OCI-LY1 (cell line): Measurements from ENCODE around the gene S100A5.

ENCODE experiments used
- EZH2 ChIP-seq: fragments of 200-600 bp; sonication (generic), shearing (Covaris generic); IDR thresholded peaks from 2 replicates; pipeline ENCODE4 v1.8.0; 2017; ENCODE audit warnings: borderline replicate concordance, mixed run types, mild to moderate bottlenecking, antibody characterized with exemption, low read length, moderate library complexity, mixed read lengths
- TF ChIP-seq, protein P1 (sequence below): fragments of 200-600 bp; sonication (generic), shearing (Covaris generic); IDR thresholded peaks from 2 replicates; pipeline ENCODE4 v1.5.1; 2017; ENCODE audit warnings: mild to moderate bottlenecking, antibody characterized with exemption, low read length, moderate library complexity, mixed read lengths

DNA sequence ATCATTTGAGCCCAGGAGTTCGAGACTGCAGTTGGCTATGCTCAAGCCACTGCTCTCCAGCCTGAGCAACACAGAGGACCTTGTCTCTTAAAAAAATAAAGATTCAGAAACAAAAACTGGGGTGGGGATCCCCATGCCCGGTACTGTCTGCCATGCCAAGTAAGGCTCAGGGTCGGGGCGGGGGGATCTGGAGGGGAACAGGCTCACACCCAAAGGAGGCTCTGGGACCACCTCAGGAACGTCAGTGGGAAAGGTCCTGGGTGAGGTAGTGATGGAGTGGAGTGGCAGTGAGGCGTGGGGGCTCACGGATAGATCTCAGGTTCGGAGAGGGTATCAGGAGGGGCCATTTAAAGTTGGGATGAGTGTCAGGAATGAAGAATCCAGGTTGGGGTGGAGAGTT is 5.6 kb upstream of the S100A5 start:
- TF ChIP-seq, protein P1, sequence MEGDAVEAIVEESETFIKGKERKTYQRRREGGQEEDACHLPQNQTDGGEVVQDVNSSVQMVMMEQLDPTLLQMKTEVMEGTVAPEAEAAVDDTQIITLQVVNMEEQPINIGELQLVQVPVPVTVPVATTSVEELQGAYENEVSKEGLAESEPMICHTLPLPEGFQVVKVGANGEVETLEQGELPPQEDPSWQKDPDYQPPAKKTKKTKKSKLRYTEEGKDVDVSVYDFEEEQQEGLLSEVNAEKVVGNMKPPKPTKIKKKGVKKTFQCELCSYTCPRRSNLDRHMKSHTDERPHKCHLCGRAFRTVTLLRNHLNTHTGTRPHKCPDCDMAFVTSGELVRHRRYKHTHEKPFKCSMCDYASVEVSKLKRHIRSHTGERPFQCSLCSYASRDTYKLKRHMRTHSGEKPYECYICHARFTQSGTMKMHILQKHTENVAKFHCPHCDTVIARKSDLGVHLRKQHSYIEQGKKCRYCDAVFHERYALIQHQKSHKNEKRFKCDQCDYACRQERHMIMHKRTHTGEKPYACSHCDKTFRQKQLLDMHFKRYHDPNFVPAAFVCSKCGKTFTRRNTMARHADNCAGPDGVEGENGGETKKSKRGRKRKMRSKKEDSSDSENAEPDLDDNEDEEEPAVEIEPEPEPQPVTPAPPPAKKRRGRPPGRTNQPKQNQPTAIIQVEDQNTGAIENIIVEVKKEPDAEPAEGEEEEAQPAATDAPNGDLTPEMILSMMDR, result no peak
- TF ChIP-seq EZH2, result no peak
